NCI-H748 (cell line): ENCODE results near the gene COL6A5.
"Not testable (repeated sequence)": the region's sequence is repeated elsewhere in the genome, so short reads cannot be mapped to it uniquely, and the experiment has no call there.

Source experiments
- DNase-seq: peaks from one replicate; lab custom pipeline; 2025; ENCODE audit not compliant: unreplicated experiment; lab: John Stamatoyannopoulos, UW

Gene COL6A5, protein sequence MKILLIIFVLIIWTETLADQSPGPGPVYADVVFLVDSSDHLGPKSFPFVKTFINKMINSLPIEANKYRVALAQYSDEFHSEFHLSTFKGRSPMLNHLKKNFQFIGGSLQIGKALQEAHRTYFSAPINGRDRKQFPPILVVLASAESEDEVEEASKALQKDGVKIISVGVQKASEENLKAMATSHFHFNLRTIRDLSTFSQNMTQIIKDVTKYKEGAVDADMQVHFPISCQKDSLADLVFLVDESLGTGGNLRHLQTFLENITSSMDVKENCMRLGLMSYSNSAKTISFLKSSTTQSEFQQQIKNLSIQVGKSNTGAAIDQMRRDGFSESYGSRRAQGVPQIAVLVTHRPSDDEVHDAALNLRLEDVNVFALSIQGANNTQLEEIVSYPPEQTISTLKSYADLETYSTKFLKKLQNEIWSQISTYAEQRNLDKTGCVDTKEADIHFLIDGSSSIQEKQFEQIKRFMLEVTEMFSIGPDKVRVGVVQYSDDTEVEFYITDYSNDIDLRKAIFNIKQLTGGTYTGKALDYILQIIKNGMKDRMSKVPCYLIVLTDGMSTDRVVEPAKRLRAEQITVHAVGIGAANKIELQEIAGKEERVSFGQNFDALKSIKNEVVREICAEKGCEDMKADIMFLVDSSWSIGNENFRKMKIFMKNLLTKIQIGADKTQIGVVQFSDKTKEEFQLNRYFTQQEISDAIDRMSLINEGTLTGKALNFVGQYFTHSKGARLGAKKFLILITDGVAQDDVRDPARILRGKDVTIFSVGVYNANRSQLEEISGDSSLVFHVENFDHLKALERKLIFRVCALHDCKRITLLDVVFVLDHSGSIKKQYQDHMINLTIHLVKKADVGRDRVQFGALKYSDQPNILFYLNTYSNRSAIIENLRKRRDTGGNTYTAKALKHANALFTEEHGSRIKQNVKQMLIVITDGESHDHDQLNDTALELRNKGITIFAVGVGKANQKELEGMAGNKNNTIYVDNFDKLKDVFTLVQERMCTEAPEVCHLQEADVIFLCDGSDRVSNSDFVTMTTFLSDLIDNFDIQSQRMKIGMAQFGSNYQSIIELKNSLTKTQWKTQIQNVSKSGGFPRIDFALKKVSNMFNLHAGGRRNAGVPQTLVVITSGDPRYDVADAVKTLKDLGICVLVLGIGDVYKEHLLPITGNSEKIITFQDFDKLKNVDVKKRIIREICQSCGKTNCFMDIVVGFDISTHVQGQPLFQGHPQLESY (N-terminal part only)

DNA sequence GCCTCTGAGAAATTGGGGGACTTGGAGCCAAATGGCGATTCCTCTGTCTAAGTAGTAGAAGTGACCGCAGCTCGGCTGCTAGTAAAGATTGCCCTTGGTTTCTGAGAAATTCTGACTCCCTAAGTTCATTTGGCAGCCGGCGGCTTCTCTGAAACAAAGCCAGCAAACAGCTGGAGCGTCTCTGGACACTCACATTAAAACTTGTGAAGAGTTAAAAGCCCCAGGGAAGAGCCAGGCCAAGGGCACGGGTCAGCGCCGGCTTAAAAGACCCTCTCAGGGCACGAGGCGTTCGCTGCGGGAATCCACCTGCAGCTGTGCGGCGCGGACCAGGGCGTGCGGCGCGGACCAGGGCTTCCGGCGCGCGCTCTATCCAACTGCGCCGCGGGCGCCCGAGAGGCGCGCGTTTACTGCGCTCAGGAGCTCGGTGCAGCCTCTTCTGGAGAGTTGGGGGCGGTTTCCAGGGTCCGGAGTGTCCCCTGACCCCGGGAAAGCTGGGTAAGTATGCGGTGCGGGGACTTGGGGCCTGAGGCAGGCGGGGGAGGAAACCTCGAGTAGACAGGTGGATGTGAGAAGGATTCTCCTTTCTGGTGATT, at the start of gene COL6A5:
TSS of gene COL6A5 (plus strand) at position 186 of the 593 bp plus-strand sequence. CDS start 27,967 bp downstream, outside the sequence.
- DNase-seq = peak; percentile 4

DNA sequence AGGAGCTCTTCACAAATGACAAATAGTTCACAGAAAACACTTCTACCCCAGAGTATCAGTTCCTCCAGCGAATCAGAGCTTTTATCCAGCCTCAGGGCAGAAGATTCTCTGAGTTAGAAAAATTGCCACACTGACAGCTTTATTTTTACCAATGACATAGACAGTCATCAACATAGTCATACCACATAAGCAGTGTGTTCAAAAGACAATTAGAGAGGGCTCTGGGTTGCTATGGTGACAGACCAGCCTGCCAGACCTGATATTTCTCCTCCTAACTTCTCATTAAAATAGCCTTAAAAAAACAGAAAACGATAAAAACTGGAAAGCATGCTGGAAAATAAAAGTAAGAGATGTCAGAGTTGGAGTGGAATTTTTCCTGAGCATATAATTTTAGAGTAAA, 45.9 kb upstream of the COL6A5 start:
- DNase-seq = no peak

DNA sequence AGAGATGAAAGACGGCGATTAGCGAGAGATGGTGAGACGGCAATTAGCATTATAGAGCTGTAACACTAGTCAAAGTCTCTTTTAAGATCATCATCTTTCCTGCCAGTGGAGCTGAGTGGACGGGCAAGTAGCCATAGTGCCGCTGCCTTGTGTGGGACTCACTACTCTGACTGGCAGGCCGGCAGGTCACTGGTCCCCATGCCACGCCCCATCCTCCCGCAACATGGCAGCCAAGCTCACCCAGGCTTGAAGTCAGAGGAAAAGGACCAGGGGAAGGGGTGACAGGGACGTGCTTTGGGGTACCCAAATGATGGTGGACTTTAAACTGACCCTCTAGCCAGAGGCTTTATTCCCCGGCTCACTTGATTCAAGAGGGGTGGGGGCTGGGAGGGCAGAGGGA, 44.6 kb upstream of the COL6A5 start:
- DNase-seq = no peak

DNA sequence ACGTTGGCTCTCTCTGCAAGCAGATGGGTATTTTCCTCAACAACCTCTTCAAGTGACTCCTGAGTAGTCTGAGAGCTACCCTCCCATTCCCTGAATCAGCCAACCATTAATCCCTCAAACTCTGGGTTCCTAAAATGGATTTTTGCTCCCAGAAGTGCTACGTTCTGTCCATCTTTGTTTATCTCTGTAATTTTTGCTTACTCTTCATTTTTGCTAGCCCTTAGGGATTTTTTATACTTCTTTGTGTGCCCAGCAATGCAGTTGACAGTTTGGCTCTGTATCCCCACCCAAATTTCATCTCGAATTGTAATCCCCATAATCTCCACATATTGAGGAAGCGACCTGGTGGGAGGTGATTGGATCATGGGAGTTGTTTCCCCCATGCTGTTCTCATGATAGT, 35.4 kb upstream of the COL6A5 start:
- no peak for DNase-seq

DNA sequence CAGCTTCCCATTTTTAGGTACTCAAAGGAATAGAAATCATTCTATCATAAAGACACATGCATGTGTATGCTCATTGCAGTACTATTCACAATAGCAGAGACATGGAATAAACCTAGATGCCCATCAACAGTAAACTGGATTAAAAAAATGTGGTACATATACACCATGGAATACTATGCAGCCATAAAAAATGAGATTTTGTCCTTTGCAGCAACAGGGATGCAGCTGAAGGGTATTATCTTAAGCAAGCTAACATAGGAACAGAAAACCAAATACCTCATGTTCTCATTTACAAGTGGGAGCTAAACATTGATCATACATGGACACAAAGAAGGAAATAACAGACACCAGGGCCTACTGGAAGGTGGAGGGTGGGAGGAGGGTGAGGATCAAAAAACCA, 33.1 kb upstream of the COL6A5 start:
- DNase-seq = no peak

DNA sequence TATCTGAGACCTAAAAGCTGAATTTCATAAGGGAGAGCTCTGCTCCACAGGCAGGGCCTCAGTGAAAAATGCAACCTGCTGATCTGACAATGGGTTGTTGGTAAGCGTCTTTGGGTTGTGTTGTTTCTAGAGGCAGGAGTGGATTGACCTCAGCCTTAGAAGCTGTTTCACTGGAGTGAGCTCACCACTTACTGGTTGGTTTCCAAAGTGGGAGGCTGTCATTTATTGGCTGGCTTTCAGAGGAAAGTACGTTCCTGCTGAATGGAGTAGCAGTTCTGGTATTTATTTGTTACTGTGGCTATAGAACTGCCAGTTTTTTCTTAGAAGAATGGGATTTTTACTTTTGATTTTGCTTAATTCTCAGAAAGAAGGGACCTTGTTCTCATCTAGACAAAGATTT, 29.3 kb upstream of the COL6A5 start:
- DNase-seq = no peak

DNA sequence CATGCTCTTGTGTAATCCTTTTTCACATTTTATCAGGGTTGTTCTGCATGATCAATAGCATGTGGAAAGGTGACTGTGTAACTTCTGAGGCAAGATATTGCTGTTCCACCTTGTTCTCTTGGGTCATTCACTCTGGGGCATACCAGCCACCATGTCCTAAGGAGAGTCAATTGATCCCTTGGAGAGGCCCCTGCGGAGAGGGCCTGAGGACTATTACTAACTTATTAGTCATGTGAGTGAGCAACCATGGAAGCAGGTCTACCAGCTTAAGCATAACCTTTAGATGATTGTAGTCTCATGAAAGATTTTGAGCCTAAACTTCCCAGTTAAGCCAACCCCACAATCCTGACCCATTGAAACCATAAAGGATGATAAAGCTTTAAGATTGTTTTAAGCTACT, 22.0 kb upstream of the COL6A5 start:
- DNase-seq = no peak

DNA sequence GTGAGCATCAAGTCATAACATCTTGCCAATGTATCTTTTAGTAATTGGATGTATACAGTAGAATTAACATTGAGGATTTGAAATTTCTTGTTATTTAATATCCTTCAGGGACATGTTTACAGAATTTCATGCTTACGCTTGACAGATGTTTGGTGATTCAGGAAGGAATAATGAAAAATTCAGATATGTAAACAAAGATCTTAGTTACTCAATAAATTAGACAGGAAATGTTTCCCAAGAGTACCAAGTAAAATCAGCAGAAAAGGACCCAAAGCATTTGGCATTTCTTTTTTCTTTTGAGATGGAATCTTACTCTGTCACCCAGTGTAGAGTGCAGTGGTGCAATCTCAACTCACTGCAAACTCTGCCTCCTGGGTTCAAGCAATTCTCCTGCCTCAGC, 4.7 kb upstream of the COL6A5 start:
- DNase-seq = no peak

DNA sequence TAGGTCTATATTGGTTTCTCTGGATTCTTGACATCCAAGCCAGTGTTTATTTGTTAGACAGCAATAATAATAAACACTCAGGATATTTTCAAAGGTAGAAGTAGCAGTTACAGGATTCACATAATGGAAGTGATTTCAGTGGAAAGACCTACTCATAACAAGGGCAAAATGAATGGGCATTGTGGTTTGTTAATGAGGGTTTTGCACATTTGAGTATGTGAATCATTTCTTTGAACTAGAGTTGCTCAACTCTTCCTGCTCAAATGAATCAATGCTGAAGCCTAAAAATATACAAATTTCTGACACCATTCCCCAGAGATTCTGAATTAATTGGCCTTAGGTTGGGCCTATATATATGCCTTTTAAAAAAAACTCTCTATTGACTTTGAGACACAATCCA, 4.1 kb upstream of the COL6A5 start:
- DNase-seq = no peak

DNA sequence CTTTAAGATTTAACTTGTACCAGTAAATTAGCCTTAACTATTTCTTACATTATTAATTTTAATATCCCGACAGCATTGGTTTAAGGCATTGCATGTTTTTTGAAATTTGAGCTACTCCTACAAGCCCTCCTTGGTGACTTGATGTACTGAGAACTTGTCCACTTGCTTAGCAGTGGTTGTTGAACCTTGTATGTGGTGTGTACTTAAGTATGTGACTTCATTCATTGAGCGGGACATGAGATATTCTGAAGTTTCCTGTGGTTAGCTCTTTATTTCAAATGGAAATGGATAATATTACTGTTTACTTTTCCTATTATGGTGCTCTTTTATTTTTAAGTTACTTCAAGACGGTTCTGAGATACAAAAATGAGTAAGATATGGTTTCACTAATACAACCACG, 3.6 kb upstream of the COL6A5 start:
- DNase-seq = no peak

DNA sequence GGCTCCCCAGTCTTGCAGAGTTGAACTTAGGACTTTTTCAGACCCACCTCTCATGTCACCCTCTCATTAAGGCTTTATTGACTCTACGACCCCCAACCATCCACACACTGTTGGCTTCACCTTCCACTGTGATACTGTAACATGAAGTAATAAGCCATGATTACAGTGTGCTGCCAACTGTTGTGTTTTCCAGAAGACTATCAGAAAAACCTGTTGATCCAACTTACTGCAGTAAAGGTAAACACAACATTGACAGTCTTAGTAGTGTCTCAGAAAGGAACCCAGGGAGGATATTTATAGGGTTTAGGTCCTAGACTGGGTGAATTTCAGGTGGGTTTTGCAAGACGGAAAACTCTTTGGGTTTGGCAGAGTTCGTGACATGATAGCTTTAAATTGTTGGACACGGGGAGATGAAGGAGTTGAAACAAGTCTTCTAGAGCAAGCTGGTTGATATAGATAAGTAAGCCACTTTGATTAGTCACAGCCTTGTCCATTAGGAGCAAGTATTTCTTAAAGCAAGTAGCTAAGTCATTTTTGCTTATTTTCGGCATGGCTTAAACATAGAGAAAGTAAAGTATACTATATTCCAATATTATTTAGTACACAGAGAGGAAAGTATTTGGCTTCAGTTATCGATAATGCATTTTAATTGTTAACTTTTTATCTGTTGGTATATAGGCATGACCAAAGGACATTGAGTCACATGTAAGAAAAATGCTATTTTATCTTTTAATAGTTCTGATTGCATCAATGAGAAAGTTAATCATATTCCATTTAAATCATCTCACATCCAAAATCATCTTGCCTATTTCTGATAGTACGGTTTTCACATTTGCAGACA, 2.4 kb upstream of the COL6A5 start:
- no peak for DNase-seq

DNA sequence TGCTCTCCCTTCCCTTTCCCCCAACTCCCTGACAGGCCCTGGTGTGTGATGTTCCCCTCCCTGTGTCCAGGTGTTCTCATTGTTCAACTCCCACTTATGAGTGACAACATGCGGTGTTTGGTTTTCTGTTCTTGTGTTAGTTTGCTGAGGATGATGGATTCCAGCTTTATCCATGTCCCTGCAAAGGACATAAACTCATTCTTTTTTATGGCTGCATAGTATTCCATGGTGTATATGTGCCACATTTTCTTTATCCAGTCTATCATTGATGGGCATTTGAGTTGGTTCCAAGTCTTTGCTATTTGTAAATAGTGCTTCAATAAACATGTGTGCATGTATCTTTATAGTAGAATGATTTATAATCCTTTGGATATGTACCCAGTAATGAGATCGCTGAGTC, 2.8 kb downstream of the COL6A5 start:
- DNase-seq = not testable (repeated sequence)

DNA sequence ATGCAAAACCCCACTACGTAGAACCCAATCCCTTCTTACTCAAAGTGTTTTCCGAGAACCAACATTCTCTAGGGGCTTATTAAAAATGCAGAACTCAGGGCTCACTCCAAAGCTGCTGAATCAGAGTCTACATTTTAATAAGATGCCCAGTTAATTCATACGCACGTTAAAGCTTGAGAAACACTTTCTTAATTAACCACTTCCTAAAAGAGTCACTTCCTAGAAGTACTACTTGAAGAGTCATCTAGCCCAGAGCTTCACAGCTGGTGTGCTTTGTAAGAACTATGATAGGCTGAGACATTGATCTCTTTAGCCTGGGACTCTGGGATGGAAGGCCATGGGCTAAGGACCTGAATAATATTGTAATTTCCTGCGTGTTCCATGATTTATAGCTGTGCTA, 9.0 kb downstream of the COL6A5 start:
- DNase-seq = no peak

DNA sequence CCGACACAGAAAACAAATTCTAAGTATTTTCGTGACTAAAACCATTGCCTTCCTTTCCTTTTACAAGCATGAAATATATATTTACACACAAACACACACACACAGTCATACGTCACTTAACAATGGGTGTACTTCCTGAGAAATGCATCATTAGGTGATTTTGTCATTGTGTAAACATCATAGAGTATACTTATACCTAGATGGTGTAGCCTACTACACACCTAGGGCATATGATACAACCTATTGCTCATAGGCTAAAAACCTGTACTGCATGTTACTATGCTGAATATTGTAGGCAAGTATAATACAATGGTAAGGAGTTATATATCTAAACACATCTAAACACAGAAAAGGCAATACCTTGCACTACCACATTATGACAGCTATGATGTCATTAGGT, 28.6 kb downstream of the COL6A5 start:
- DNase-seq = no peak

DNA sequence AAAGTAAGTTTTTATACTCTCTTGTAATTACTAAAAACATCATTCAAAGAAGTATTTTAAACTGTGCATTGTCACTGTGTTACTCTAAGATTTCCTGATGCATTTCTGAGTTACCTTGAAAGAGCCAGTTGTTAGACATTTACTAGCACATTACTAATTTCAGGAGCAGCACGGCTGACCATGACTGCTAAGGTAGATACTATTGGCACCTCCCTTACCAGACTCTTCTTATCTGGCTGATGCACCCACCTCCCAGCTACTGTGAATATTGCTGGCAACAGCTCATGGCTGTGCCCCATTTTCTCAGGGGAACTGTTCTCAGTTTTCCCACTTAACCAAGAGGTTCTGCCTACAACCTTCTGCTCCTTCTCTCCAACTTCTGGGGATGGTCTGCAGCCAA, 29.4 kb downstream of the COL6A5 start:
- no peak for DNase-seq

DNA sequence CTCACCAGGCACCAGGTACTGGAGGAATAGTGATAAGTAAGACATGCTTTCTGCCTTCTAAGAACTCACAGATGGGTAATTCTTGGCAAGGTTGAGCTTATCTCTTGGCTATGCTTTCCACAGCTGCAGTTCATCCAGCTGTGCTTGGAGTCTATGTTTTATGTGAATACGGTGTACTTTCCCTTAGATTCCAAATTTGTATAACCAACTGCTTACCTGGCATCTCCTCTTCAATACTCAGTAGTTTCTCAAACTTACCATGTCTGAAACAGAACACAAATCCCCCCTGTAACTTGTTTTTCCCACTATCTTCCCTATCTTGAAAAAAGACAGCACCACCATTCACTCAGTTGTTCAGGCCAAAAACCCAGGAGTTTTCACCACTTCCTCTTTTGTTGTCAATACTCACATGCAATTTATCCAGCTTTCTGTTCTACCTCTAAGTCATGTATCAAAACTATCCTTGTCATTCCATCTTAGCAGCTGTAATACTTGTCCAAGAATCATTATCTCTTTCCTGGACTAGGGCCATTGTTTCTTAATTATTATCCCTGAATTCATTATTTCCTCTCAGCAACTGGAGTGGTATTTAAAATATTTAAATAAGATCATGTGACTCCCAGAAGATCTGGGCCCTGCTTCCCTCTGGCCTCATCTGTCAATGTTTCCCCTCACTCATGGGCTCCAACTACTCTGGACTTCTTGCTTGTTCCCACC, 32.6 kb downstream of the COL6A5 start:
- DNase-seq = no peak

DNA sequence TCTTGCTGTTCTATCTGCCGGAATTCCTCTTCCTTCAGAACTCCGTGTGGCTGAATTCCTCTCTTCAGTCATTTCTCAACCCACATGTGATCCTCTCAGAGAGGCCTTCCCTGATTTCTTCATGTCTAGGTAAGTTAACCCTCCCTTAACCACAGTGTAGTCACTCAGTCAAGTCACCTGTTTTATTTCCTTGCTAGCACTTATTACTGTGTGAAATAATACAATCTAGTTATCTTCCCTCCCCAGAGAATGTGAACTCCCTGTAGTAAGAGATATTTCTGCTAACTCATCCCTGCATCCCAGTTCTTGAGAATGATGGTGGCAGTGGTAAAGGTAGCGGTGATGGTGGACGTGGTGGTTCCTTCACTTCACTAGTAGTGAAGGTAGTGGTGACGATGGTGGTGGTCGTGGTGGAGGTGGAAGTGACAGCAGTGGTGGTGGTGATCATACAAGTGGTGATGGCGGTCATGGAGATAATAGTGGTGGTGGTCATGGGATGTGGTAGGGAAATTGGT, 33.3 kb downstream of the COL6A5 start:
- DNase-seq = no peak

DNA sequence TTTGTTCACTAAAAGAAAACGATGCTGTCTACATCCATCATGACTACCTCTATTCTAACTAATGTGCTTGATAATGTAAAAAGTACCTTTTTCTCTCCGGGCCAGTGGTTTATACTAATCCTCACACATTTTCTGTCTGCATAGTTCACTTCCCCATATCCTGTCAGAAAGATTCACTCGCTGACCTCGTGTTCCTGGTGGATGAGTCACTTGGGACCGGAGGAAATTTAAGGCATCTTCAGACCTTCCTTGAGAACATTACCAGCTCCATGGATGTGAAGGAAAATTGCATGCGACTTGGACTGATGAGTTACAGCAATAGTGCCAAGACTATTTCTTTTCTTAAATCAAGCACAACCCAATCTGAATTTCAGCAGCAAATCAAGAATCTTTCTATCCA, 33.8 kb downstream of the COL6A5 start:
- no peak for DNase-seq

DNA sequence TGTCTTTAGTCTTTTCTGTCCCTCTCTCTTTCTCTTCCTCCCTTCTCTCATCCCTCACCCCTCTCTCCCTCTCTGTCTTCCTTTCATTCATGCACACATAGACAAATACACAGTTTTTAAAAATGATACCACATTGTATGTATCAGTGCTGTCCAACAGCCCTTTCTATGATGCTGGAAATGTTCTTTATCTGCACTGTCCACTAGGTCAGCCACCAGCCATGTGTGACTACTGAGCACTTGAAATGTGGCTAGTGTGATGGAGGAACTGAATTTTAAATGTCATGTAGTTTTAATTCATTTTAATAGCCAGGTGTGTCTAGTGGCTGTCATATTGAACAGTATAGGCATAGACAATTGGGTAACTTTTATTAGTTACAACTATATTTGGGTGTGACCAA, 34.9 kb downstream of the COL6A5 start:
- DNase-seq = no peak
